Stimulated activated CD8-positive, alpha-beta memory T cell treated with anti-CD3 and anti-CD28 coated beads, Interleukin-2, amount 100 ng/mL, for 1 hour (primary cell): Measurements from ENCODE around the gene FERMT3.
"Not testable (repeated sequence)": the region's sequence is repeated elsewhere in the genome, so short reads cannot be mapped to it uniquely, and the experiment has no call there.

Experiments used
- DNase-seq, 2 donors: peaks; one replicate each; pipeline ENCODE4 v3.0.0-alpha.2; 2020; ENCODE audit warnings: low read depth in 2 of 2

The FERMT3 gene

DNA sequence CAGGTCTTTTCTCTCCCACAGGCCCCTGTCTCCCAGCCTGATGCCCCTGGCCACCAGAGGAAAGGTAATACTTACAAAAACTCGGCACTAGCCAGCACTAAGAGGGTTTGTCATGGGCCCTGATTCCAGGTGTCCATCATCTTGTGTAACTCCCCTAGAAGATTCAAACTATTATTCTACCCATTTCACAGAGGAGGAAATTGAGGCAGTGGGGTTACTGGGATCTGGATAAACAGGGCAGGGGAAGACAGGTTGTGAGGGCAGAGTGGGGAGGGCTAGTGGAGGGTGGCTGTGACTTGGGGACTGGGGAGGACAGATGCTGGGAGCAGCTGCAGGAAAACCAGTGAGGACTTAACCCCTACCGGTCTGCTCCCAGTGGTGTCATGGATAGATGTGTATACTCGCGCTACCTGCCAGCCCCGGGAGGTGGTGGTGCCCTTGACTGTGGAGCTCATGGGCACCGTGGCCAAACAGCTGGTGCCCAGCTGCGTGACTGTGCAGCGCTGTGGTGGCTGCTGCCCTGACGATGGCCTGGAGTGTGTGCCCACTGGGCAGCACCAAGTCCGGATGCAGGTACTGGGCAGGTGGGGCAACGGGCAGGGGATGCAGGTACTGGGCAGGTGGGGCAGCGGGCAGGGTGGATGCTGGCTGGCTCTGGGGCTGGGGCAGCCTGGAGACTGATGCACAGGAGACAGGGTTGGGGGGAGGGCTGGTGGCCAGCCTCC is 29.1 kb downstream of the FERMT3 start:
- DNase-seq: no peak

DNA sequence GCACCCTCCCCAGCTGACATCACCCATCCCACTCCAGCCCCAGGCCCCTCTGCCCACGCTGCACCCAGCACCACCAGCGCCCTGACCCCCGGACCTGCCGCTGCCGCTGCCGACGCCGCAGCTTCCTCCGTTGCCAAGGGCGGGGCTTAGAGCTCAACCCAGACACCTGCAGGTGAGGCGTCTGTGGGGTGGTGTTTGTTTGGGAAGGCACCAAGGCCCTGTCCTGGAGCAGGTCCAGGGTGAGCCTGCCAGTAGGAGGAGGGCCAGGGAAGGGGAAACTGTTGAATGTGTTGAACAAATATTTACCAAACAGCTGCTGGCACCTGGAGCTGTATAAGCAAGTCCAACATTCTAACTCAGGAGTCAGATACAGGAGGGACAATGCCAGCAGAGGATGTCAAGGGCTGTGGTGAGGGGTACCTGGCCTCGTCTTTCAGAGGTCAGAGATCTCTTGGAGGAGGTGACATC is 31.0 kb downstream of the FERMT3 start:
- DNase-seq: no peak

DNA sequence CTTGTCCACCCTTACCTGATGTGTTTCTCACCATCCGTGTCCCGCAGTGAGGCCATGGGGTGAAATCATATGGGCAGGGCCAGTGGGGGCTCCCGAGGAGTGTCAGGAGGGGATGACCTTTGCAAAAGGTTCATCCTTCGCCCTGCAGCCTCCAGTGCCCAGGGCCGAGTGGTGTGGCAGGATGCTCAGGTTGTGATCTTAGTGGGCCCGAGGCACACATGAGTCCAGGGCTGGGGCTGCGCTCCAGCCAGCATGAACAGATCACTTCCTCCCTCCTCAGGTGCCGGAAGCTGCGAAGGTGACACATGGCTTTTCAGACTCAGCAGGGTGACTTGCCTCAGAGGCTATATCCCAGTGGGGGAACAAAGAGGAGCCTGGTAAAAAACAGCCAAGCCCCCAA is 31.6 kb downstream of the FERMT3 start:
- DNase-seq: no peak

DNA sequence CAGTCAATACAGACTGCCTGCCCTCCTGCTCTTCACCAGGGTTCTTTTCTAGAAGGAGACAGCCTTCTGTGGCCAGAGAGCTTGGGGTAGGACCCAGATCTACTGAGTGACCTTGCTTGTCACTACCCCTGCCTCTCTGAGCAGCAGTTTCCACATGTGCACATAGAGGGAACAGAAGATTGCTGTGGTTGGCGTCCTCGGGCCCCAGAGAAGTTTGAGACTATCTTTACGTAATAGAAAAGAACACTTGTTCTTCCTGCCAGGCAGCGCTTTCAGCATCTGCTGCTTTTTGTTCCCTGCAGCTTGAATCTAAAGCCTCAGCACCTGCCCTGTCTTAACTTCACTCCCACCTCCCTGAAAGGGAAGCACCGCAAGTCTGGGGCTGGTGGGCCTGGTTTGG is 32.5 kb downstream of the FERMT3 start:
- DNase-seq: no peak

DNA sequence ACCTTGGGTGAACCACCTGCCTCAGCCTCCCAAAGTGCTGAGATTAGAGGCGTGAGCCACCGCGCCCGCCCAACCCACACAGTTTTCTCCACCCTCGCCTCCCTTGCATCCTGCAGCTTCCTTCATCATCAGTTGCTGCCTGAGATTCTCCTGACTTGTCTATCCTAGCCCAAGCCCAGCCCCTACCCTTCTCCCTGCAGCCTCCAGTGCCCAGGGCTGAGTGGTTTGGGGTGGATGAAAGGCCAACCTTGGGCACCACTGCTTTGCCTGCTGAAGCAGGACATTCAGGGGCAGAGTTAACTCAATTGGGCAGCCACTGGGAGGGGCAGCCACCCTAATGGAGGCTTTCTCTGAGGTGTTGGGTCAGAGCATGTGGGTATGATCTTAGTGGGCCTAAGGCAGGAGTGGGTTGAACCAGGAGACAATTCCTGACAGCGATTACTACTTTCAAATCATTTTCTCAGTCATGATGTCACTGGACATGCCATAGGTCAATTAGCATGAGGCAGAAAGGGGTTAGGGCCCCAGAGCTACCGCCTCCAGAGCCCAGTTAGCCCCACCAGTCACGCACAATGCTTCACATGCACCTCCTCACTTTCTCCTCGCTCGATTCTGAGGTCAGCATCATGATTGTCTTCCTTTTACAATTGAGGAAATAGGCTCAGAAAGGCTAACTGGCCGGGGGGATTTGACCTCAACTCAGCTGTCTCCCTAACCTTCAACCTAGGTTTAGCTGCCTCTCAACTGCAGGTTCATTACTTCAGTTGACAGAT is 33.3 kb downstream of the FERMT3 start:
- no peak for DNase-seq

DNA sequence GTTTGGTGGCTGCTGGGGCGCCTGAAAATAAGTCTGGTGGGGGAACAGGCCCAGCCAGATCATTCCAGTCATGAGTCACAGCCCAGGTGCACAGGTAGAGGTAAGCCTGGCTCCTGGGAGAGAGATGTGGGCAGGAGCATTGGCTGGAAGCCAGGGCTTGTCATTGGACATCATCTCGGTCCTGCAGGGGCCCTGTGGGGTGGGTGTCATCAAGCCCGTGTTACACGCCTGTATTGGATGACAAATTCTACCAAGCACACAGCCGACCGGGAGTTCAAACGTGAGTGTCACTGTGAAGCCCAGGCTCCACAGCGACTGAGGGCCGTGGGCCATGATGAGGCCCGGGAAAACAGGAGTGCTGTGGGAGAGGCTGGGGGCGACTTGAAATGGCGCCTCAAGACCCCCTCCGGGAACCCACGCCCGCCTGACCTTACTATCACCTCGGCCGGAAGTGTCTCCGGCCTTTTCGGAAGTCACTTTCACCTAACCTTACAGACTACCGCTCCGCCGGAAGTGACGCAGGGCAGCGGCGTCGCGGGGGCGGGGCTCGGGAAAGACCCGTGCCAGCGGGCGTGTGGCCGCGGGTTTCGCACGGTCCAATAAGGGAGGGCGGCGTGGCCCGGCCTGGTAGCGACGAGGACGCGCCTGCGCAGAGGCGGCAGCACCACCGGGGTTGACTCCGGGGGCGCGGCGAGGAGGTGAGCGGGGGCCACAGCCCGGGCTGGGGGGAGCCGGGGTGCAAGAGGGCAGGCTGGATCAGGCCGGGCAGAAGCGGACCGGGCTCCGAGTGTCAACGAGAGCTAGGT is 34.1 kb downstream of the FERMT3 start, which contains the start of gene FKBP2:
FKBP2 (plus strand) TSS at position 661 of the 806 bp plus-strand sequence. CDS start 1,293 bp downstream, outside the sequence.
- DNase-seq: peak; percentile 94 to 97

DNA sequence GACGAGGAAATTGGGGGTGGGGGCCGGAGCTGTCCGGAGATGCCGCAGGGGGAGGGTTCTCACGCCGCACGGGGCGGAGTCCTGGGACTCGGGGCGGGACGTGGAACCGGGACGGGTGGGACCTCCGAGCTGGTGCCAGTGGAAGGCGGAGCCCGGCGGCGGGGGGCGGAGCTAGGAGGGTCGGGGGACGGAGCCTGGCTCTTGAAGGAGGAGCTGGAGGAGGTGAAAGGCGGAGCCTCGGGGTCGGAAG is 34.6 kb downstream of the FERMT3 start:
- peak; percentile 99 for DNase-seq

DNA sequence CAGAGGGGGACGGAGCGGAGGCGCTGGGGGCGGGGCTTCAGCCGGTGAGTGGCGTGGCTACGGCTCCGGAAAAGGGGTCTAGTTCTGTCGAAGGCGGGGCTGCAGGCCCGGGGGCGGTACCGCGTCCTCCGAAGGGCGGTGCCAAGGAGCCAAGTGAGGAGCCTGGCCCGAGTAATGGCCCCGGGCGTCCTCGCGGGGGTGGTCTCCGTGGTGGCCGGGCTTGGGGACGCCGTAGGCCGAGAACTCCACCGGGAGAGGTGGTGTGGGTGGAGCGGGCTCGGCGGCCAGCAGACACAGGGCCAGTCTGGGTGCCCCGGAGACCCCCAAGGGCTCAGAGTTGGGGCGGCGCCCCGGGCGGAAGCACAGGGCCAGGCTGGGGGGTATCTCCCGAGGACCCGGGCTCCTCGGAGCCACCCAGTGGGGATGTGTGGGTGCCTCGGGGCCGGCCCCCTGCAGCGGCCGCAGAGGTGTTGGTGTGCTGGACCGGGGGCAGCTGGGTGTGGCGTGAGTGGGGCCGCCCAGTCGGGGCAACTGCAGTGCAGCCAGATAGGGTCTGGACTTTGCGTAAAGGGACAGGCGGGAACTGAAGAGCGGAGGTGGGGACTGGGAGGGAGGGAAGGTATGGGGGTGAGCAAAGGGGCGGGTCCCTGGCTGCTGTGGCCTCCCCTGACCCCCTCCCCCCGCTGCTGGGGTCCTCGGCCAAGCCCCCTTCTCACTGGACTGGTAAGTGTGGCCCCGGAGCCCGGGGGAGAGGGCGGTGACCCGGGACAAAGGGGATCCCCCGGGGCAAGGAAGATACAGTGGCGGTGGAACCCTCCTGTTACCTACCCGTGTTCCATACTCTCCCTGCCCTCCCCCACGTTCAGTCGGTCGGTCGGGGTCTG is 35.2 kb downstream of the FERMT3 start:
- DNase-seq: no peak

DNA sequence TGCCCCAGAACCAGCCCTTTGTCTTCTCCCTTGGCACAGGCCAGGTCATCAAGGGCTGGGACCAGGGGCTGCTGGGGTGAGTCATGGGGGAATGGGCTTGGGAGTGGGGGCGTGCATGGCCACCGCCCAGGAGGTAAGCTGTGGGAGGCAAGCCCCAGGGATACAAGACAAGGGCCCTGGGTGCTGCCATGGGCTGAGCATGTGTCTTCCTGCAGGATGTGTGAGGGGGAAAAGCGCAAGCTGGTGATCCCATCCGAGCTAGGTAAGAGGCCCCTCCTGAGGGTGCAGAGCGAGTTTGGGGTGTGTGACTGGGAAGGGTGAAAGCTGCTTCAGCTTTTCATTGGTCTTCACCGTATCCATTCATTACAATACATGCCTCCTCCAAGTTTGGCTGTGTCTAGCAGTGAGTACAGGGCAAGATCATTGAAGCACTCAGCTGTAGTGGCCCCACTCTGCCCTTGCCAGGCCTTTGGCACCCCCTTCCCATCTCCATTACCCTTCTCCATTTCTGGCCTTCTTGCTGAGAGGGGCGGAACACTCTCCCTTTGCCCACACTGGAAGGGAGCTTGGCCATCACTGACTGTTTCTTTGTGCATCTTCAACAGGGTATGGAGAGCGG is 36.8 kb downstream of the FERMT3 start:
- no peak for DNase-seq

DNA sequence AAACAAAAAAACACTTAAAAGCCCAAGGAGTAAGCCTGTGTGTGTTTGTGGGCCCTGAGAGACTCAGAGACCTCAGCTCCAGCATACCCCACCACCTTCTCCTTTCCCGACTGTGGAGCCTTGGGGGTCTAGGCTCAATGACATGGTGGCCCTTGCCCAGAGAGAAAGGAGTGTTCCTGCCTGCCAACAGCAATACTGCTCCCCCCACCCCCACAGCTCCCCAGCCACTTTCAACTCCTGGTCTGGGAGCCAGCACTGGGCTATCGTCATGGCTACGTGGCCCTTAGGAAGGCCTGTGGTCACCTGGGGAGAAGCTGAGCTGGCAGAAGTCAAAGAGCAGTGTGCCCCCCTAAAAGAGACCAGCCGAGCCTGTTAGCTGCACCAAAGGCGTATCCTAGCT is 37.6 kb downstream of the FERMT3 start:
- DNase-seq: no peak

DNA sequence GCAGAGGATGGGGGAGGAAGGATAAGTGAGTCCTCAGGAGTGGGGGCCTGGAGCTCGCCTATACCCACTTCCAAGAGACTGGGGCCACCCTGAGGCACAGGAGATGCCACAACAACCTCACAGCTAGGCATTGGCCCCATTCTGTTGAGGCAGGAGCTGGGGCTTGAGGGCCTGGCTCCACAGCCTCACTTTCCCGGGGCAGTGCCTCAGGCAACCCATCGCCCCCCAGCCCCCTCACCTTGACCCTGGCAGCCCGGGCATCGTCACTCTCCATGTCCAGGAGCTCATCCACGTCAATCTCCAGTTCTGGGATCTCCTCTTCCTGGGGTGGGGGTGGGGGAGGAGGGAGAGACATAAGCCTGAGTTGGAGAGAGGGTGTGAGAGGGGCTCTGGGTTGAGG is 38.4 kb downstream of the FERMT3 start:
- no peak for DNase-seq

DNA sequence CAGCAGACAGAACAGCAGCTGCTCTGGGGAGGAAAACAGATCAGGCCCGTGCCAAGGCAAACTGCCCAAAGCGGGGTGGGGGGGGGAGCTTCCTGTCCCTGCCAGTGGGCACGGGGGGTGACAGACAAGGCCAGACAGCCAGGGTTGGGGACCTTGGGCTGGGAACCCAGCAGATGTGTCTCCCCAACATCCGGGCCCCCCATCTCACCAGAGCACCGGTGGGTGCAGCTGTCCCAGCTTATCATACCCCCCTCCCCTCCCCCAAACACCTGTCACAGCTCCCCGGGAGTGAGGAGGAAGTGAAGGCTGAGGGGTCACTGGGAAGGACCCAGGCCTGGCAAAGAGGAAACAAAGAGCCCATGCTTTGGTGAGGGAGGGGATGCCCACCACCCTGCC is 38.9 kb downstream of the FERMT3 start:
- DNase-seq: no peak

DNA sequence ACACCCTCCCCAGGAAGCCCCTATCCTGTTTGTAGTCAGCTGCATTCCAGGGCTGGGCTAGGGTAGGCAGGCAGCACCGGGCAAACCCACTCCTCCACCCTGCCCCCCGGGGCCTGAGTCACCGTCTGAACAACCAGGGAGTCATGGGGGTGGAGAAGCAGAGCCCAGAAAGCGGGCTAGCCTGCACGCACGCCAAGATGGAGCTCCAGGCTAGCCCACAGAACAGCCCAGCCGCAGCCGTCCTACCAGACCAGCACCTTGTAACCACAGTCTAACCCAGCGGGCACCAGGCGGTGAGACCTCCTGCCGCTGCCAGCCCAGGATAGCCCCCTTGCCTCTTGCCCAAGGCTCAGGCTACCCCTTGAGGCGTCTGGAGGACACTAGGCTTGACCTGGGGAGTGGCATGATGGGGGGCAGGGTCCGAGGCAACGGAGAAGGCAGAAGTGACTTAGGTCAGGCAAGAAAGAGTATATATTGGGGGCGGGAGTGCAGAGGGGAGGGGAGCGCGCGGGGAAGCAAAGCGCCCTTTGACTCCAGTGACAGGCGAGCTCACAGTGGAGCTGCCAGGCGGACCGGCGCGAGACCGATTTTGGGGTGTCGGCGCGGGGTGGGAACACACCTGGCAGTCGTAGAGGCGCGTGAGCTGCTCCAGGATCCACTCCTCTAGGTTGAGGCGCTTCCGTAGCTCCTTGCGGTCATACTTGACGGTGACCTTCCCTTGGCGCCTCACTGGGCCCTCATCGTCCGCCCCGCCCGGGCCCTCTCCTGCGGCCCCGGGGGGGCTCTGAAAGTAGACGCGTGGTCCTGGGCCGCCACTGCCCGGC is 39.5 kb downstream of the FERMT3 start:
- DNase-seq: peak in 1 of 2 donors; percentile 53

DNA sequence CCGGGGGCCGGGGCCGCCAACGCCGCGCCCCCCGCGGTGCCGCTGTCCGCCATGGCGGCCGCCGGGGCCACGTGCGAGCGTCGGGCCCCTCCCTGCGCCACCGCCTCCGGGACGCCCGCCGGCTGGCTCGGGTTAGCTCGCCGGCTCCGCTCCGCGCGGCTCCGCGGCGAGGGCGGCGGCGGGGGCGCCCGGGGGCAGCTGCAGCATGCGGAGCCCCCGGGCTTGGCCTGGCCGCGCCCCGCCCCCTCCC is 40.0 kb downstream of the FERMT3 start:
- DNase-seq: not testable (repeated sequence)

DNA sequence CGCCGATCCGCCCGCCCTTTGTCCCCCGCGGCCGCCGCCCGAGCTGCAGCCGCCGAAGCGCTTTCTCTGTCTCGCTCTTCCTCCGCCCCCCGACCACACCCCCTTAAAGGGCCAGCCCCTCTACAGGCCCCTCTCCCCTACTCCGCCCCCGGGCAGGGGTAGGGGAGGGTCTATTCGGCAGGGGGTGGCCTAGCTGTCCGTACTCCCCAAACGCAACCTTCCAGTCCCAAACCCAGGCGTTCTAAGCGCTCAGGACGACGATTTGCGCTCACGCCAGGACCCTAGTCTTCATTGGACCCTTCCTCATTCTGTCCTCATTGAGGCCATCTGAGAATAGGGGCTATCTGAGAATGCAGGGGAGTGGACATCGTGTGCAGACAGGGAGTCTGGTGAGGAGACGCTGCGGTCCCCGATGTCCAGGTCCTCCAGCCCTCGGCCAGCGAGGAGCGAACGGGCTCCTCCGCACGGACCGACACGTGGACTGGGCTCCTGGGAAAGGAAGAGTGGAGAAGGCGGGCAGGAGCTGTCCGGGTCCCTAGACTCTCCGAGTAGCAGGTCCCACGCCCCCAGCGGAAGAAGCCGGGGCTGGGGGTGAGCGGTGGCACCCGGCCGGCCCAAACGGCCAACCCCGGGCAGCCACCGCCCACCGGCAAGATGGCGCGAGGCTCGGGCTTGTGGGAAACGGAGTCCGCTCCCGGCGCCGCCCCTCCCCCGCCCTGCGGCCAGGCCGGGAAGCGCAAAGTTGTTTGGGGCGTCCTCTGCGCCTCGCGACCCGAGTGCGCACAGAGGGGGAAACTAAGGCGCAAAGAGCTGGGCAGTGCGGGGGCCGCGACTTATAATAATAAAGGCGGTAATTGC is 40.6 kb downstream of the FERMT3 start, which contains the start of gene PPP1R14B:
PPP1R14B (minus strand) TSS at position 73 of the 858 bp plus-strand sequence. CDS start 270 bp downstream, outside the sequence.
- peak in 1 of 2 donors; percentile 58 for DNase-seq

DNA sequence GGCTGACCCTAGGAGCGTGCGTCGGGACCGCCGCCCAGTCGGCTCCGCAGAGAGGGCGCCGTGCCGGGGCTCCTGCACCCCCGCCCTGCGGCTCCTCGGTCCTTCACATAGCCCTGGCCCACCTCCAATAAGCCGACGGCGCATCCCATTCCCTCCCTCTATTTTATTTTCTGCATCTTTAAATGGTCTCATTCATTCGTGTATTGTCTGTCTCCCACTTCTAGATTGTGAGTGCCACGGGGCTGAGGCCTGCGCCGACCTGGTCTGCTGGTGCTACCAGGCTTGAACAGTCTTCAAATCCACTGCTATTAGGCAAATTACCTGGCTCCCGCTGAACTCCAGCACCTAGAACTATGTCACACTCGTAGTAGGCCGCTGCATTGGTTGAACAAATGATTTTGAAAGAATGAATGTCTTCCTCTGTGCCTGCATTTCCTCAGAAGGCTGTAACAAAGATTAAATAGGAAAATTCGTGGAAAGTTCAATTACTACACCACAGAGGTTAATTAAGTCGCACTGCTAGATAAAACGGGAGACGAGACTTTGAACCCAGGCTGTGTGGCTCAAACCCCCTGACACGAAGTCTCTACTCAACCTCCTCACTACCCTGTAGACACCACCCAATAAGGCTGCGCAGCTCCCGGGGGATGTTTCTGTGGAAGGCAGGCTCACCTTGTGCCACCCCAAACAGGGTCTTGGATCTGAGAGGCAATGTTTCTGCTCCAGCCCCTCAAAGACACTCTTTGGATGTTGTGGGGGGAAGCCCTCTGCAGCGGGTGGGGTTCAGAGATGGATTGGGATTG is 41.4 kb downstream of the FERMT3 start:
- no peak for DNase-seq

DNA sequence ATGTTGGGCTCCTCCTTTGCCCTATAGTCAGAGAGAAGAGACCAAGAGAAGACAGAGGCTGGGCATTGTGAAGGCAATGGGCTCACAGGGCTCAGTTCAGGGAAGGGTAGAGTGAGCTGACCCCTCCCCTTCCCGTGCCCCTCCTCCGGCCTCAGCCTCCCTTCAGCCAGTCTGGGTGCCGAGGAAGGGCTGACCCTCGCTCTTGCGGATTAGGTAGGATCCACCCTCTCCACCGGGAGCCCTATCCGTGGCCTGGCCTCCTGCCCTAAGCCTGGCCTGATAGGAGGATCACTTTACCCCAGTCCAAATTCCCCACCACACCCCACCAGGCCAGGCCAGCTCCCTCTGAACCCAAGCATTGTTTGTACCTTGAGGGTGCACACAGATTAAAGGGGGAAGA is 42.1 kb downstream of the FERMT3 start:
- no peak for DNase-seq

DNA sequence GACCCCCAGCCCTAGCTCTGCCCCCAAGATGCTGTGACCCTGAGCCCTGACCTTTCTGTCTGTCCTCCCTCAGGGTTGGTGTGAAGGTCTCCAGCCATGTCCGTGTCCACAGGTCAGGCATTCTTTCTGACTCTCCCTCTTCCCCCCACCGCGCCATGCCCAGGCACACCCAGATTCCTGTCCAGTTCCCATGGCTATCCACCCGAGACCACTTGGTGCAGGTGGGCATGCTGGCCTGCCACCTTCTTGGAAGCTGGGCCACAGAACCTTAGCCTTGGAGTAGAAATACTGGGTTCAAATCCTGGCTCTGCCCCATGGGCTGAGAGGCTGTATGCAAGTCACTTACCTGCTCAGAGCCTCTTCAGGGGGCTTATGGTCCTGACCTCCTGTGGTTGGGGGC is 42.5 kb downstream of the FERMT3 start:
- no peak for DNase-seq
